GM18951 (cell line): ENCODE data around the gene CA4.
"Not testable (repeated sequence)": the region's sequence is repeated elsewhere in the genome, so short reads cannot be mapped to it uniquely, and the experiment has no call there.

Source experiments
- POLR2A ChIP-seq: IDR thresholded peaks from 4 replicates; pipeline ENCODE4 v1.6.1; 2011; ENCODE audit warnings: mild to moderate bottlenecking; ENCODE audit not compliant: insufficient read length, insufficient read depth; ENCODE audit errors: extremely low read depth
- in situ Hi-C: fragments of 300-500 bp; cut with MboI; formaldehyde crosslinking; loops from one replicate; pipeline ENCODE4 v1.12.0; 2022; ENCODE audit warnings: low sequenced_read_pairs, mixed read lengths, inconsistent platforms; ENCODE audit not compliant: unreplicated experiment

CA4 gene

DNA sequence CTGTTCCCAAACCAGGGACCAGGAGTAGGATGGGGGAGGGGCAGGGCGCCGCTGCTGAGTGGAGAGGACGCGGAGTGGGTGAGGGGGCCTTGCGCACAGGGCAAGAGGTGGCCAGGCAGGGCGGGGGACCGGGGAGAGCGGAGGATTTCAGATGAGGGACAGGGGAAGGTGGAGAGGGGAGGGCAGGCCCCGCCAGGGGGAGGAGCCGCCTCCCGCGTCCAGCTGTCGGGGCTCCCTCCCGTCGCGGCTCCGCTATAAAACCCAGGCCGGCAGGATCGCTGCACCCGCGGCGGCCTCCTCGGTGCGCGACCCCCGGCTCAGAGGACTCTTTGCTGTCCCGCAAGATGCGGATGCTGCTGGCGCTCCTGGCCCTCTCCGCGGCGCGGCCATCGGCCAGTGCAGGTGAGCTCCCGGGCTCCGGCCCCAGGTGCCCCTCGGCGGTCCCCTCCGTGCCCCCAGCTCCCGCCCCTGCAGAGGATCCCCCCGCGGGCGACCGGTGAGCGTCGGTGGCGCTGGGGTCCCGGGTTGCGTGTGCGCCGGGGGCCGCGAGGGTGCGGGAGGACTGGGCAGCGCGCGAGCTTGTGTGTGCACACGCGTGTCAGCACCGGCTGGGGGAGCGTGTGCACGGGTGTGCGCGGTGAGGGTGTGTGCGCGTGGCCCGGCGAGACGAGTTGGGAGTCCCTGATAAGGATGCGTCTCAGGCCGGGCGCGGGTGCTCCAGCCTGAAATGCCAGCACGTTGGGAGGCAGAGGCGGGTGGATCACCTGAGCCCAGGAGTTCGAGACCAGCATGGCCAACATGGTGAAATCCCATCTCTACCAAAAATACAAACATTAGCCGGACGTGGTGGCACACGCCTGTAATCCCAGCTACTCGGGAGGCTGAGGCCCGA, at the start of gene CA4:
Gene CA4, plus strand, starts transcription at position 283 of the 892 bp plus-strand sequence. Its CDS starts 62 bp downstream, at position 345.
- in situ Hi-C loops: loop anchor here (25.0 kb wide), 2 partner anchors 262 to 487 kb away; partner anchors contain the start of gene CHCT1
- no peak for TF ChIP-seq POLR2A

DNA sequence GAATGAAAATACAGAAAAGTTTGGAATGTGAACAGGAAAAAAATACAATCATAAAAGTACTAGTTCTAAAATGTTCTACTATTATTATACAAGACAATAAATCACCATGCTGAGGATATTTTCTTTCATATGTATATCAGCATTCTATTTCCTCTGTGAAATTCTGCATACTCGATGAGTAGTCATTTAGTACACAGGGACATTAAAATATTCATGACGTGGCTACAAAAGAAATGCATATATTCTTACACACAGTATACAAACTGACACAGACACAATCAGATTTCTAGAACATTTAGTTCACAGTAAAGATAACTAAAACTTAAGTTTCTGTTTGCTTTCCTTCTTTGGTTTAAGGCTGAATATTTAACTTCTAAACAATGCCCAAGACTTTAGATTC, 49.2 kb upstream of the CA4 start:
- in situ Hi-C loops: not testable (repeated sequence)

DNA sequence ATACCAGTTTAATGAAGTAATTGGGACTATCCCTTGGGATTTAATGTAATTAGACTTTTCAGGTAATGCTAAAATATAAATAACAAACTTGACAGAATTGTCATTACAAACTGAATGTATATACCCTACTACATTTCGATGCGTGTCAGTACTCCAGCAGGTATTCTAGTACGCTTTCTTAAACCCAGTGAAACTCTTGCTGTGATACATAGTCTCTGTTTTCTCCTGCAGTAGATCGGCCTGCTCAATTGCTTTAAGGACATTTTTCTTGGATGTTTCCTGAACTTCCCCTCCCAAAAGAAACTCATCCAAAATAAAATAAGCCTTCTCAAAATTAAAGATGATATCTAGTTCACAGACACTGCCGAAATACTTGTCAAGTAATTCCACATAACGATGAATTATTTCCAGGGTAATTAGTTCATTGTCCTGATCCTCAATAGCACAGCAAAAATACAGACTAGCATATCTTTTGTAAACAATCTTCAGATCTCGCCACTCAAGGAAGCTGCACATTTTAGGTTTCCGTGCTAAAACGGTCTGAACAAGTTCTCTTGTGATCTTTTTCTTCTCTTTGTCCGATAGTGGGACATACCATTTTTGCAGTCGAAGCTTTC, 47.6 kb upstream of the CA4 start:
- in situ Hi-C loops: not testable (repeated sequence)

GRCh38 chr17:60102632-60103096, 47.1 kb upstream of the CA4 start:
- no peak for TF ChIP-seq POLR2A
- in situ Hi-C loops: no loop called here

DNA sequence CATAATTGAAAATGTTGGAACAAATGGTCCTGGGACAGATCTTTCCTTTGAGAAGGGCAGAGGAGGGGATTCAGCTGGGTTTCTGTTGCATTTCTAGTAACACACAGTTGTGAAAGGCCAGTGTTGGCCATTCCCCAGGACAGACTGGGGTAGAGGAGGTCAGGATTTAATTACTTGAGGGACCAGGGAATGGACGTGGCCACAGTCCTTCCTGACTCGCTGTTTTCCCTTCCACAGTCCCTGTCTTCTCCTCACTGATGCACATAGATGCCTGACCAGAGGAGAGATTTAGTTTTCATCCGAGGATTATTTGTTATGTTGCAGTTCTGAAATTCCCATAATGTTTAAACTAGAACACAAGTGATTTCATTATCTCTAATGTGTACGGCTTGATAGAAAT, 45.8 kb upstream of the CA4 start:
- in situ Hi-C loops: no loop called here
- TF ChIP-seq POLR2A: no peak

DNA sequence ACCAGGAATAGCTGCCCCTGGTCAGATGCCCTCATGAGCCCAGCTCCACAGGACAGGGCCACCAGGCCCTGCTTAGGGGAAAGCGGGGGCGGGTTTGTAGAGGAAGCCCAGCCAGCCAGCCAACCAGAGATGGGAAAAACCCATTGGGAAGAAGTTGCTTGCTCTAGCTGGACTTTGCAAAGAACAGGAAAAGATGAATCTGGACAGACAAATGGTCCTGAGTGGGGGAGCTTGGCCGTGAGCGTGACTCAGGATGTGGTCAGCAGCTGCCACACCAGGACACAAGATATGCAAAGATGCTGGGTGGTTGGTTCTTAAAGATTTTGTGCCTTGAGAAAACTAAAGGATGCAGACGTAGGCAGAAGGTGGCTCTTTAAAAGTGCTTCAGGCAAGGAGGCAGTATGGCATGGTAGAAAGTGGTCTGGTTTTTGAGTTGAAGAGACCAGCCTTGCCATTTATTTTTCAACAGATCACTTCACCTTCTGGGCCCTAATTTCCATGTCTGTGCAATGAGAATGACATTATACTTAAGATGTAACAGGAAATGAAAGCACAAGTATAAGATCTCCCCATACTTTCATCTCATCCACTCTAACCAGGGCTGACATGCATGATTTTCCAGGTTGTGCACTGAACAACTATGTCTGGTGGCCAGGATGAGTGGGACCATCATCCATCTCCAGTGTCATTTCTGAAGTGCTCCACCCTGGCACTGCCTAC, 43.3 kb upstream of the CA4 start:
- TF ChIP-seq POLR2A: no peak
- in situ Hi-C loops: no loop called here

DNA sequence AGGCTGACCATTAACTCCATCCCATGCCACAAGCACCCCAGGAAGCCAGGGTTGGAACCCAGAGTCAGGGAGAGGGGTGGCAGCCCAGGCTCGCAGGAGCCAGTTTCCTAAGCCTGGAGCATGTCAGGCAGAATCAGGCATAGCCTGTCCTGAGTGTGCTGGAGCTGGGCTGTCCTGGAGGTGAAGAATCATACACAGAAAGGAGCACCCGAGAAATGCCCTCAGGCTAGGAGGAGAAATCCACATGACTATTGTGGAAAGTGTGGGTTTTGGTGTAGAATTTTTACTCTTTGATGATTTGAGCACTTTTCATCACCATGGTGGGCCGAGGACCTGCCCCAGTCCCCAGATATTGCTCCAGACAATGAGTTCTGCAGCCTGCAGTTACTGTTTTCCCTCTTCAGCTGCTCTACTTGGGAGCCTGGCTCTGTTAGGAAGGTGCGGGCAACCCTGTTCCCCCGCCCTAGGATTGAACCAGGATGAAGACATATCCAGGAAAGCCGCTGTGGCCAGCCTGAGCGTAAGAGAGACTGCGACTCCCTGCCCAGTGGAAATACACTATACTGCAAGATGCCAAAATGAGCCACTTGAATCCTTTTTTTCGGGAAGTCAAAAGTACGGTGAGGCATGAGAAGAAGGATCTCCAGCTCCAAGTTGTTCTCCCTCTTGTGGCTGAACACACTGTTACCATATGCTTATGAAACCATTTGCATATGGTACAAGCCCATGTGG, 42.1 kb upstream of the CA4 start:
- no peak for TF ChIP-seq POLR2A
- in situ Hi-C loops: no loop called here

DNA sequence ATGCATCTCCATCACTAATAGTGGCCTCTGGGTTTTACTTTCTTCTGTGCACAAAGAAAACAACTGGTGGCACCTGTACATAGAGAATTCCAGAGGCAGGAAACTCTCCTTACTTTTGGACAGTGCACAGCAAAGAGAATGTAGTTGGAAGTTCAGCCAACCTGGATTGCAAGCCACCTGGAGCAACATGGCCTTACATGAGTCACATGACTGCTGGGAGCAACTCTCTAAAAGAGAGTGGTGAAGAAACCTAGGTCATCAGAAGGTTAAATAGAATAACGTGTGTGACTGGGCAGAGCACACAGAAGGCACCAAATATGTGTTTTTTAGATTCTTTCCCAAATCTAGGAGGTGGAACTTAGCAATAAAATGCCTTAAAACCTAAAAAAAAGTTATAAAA, 41.5 kb upstream of the CA4 start:
- in situ Hi-C loops: not testable (repeated sequence)

GRCh38 chr17:60108712-60109111, 41.1 kb upstream of the CA4 start:
- no peak for TF ChIP-seq POLR2A
- in situ Hi-C loops: no loop called here

DNA sequence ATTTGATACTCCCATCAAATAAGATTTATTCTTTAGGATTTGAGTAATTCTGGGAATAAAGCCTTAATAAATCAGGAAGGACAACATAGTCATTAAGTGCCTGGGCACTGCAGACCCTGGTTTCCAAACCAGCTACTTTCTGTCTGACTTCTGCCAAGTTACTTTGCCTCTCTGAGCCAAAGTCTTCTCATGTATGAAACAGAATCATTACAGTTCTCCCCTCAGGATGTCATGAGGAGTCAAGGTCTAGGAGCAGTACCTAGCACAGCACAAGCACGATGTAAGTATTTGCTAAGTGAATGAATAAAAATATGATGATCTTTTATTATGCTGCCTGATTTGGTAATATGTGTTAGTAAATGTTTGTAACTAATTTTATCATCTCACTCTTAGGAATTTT, 40.6 kb upstream of the CA4 start:
- TF ChIP-seq POLR2A: no peak

DNA sequence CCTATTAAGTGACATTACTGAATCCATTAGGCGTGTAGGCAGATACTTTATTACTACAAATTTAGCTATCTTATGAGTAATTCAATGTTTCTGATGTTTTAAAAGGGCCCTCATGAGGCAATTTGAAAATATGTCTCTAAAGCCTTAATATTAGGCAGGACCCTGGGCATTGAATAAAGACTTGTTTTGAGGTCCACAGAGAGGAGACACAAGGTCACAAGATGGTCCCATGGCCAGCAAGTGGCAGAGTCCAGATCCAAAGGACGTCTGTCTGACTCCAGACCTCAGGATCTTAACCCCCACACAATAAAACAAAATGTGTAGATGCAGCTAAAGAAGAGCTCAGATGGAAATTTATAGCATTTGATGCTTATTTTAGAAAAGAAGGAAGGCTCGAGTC, 39.2 kb upstream of the CA4 start:
- no peak for TF ChIP-seq POLR2A
- in situ Hi-C loops: no loop called here

More for the DNA sequence above, 40.6 kb upstream of the CA4 start:
- in situ Hi-C loops: no loop called here

GRCh38 chr17:60111661-60112060, 38.1 kb upstream of the CA4 start:
- in situ Hi-C loops: not testable (repeated sequence)

DNA sequence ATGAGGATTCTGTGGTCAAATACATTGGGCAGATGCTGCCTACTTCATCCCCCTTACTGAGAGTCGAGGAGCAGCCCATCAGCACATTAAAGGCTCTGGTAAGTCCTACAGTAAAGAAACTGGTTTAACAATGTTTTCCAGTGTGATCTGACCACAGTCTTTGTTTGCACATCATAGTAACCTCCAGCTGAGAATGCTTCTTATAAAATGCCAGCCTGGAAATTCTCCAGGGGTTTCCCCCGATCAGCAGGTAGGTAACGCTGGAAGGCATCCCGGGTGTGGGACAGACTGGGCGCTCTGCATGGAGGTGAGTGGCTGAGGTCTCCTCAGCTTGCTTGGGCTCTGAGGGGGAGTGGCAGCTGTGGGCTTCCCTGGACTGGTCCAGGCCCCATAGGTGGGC, 34.4 kb upstream of the CA4 start:
- in situ Hi-C loops: not testable (repeated sequence)

DNA sequence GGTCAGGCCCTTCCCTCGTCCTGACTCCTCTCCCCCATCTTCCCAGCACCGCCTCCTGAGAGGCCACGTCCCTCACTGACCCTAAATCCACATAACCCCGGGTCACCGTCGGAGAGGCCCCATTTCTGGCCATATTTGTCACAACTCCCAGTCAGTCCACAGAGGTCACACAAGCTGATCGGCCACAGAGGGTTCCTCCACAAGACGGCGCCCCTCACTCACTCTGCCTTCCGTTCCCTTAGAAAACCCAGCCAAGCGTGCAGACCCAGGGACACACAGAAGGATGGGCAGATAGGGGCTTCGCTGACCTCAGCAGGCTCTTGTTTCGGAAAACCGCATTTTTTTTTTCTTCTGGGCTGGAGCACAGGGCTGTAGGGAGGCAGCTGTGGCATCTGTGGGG, 33.6 kb upstream of the CA4 start:
- in situ Hi-C loops: not testable (repeated sequence)

- in situ Hi-C loops: not testable (repeated sequence)
Observed at GRCh38 chr17:60119162-60119561, 30.6 kb upstream of the CA4 start.

DNA sequence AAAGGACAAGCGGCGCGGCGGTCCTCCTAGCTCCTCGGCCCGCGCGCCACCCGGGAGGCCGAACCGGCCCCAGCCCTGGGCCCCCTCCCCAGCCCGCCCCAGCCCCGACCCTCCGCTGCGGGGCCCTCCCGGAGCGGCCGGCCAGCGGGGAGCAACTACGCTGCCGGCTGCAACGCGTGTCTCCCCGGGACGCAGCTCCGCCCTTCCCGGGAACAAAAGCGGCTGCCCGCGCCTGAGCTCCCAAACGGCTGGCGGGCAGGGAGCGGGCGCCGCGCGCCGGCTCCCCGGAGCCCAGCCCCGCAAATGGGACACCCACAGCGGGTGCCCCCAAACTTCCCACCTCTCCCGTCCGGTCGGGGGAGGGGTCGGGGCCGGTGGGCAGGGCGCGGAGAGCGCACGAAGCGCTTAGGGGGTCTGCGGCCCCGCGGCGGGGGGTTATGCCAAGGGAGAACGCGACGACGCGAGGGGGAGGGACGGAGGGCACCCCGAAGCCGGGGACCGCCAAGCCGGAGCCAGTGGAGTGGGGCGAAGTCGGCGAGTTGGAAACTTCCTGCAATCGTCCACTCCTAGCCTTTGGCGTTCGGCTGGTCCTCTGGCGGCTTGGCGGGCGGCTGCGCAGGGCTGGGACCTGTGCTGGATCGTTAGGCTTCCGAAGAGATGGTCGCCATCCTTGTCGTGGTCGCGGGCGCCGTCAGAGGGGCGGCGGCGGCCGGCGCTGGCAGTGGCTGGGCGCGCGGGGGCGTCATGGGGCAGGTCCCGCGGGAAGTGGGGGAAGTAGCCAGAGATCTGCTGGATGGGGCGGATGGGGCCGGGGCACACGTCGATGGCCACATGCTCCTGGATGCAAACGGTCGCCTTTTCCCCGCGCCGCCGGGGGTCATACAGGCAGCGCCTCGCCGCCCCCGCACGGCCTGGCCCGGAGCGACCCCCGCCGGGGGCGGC, 29.7 kb upstream of the CA4 start:
- in situ Hi-C loops: not testable (repeated sequence)
